Fibroblast of lung (primary cell): ENCODE data around the gene ITPR2.

Source experiments
- CTCF ChIP-seq, 2 donors: IDR thresholded peaks in 1 of 2; conservative IDR thresholded peaks in 1 of 2; 1 replicate in 1 of 2; 2 replicates in 1 of 2; pipeline ENCODE4 v1.5.1; 2011 to 2012; ENCODE audit warnings: low read length in 2 of 2, control low read depth in 1 of 2, inconsistent platforms in 1 of 2, low read depth in 1 of 2, mild to moderate bottlenecking in 1 of 2
- EZH2 ChIP-seq: IDR thresholded peaks from 2 replicates; pipeline ENCODE4 v1.5.1; 2012; ENCODE audit warnings: low read length, control low read depth, mild to moderate bottlenecking; ENCODE audit errors: missing control alignments

DNA sequence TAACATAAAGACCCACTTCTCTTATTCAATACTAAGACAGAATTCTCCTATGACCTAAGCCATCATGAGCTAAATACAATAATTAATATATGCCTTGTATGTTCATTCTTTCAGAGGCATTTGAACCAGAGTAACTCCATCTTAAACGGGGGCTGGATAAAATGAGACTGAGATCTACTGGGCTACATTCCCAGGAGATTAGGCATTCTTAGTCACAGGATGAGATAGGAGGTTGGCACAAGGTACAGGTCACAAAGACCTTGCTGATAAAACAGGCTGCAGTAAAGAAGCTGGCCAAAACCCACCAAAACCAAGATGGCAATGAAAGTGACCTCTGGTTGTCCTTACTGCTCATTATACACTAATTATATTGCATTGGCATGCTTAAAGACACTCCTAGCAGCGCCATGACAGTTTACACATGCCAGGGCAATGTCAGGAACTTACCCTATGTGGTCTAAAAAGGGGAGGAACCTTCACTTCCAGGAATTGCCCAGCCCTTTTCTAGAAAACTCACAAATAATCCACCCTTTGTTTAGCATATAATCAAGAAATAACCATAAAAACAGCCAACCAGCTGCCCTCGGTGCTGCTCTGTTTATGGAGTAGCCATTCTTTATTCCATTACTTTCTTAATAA, 376.9 kb downstream of the ITPR2 start:
- TF ChIP-seq CTCF (conservative IDR thresholded peaks at IDR 0.05 in 1 of 2, IDR thresholded peaks at IDR 0.05 in 1 of 2; ENCODE audit: low read depth in 1 of 2, low read length in 2 of 2) (no peak), EZH2 (no peak)
